ENCODE data around the gene ZNF616. TPM values are rescaled to one million over a fixed set of nuclear protein-coding genes. Genes with fewer than 3 reads are reported as not detected.

The ZNF616 gene
- total RNA-seq: 10 to 100 TPM in 1 of 2 donors, 1 to 10 TPM in 1; 5.4 to 11.6 TPM

DNA sequence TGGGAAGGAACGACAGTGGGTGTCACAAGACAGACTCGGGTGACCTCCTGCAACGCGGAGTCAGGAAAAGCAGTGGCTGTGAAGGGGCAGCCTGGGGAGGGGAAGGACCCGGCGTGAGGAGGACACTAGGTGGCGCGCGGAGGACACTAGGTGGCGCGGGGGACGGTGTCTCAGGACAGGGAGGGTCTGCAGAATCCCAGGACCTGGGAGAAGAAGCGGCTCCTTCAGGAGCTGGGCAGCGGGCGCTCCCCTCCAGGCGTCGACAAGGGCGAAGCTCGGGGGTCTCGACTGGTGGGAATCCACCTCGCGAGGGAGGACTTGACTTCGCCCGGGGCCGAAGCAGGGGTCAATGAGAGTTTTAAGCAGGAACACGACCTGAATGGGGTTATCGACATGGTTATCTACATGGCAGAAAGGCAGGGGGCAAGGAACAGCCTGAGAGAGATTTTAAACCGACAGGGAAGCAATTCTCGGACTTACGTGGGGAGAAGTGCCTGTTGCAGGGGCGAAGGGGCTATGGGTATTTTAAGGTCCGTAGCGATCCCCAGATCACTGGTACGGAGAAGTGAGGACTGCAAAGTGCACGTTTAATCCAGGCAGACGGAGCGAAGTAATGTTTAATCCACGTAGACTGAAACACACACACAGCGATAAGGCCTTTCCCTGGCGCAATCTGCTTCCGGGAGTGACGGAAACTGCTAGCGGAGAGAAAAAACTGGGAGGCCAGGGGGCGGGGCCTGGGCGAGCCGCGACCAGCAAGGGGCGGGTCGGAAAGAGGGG is at the start of gene ZNF616:
TSS of gene ZNF616 (minus strand) at position 687 of the 780 bp plus-strand sequence. CDS start 9,426 bp downstream, outside the sequence.
- Mint-ChIP-seq H3K27me3 (no peaks in the 10 kb centered on the region), H3K4me3 (peak within 1 kb of the TSS; percentile 99), H3K4me1 (peaks cover 21% of the 10 kb centered on the region), H3K9me3 (peaks cover 5% of the 10 kb centered on the region), H3K36me3 (ENCODE audit: low read depth) (peaks cover 21% of the 10 kb centered on the region), H3K27ac (peak within 1 kb of the TSS; percentile 94)
- ATAC-seq (replicated peaks): peak; percentile 87

DNA sequence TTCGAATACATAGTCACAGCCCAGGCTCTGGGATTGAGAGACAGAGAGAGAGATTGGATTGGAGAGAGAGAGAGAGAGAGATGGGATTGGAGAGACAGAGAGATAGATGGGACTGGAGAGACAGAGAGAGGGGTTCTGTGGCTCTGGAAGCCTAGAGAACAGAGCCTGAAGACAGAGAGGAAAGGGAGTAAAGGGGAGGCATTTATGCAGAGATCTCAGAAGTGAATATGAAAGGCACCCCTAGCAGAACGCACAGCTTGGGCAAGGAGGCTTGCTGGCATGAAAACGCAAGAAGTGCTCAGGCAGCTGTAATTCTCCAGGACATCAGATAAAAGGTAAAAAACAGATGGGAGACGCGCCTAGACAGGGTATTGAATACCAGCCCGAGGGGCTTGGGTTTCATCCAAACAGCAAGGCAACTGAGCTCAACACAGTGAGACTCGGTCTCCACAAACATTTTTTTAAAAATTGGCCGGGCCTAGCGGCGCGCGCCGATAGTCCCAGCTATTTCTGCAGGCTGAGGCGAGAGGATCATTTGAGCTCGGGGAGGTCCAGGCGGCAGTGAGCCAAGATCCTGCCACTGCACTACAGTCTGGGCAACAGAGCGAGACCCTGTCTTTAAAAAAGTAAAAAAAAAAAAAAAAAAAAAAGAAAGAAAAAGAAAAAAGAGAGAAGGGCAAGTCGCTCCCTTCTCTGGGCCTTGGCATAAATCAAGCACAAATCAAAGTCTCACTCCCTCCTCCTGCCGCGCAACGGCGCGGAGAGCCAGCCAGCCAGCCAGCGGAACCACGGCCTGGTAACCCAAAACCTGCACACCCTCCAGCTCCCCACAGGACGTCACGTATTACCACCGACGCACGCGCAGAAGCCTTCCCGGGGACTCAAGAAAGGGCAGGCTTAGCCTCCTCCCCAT is 49.3 kb upstream of the ZNF616 start:
- Mint-ChIP-seq H3K36me3 (ENCODE audit: low read depth) (peaks cover 45% of the 10 kb centered on the region), H3K27me3 (no peaks in the 10 kb centered on the region), H3K27ac (peak overlapping the region; percentile 98), H3K4me3 (peak overlapping the region; percentile 99), H3K4me1 (peaks cover 23% of the 10 kb centered on the region), H3K9me3 (no peaks in the 10 kb centered on the region)
- ATAC-seq (replicated peaks): peak; percentile 3

DNA sequence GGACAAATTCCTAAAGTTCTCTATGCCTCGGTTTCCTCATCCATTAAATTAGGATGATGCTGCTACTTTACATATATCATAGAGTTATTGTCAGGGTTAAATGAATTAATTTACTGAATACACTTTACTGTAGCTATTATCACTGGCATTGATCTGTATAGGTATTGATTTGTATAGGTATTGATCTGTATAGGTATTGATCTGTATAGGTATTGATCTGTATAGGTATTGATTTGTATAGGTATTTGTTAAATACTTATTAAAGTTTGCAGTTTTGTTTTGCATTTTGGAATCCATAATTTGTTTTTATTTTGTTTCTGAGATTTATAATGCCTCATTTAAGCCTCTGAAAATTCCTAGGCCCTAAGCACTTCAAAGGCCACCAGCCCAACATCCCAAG is 47.7 kb upstream of the ZNF616 start:
- Mint-ChIP-seq H3K4me3 (no peak overlapping the region), H3K27me3 (no peaks in the 10 kb centered on the region), H3K36me3 (ENCODE audit: low read depth) (peaks cover 29% of the 10 kb centered on the region), H3K4me1 (peaks cover 15% of the 10 kb centered on the region), H3K9me3 (no peaks in the 10 kb centered on the region), H3K27ac (peak overlapping the region; percentile 98)
- no peak for ATAC-seq (replicated peaks)

DNA sequence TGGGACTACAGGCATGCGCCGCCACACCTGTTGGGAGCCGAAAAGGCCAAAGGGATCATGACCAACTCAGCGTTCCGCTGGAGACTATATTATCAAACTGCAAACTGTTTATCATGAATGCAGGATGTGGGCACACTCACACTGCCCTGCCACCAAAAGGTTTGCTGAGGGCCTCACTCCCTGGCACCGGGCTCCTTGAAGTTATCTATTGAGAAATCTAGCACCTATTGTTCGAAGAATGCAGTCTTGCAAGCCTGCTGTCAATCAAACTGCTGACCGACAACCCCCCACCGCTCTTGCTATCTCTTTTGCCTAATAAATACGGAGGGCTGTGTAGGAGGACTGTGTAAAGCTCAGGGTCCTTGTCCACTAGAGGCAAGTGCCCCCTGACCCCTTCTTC is 36.8 kb upstream of the ZNF616 start:
- Mint-ChIP-seq H3K4me1 (no peaks in the 10 kb centered on the region), H3K9me3 (no peaks in the 10 kb centered on the region), H3K27me3 (no peaks in the 10 kb centered on the region), H3K27ac (no peak overlapping the region), H3K36me3 (ENCODE audit: low read depth) (no peaks in the 10 kb centered on the region), H3K4me3 (no peak overlapping the region)
- ATAC-seq (replicated peaks): no peak

DNA sequence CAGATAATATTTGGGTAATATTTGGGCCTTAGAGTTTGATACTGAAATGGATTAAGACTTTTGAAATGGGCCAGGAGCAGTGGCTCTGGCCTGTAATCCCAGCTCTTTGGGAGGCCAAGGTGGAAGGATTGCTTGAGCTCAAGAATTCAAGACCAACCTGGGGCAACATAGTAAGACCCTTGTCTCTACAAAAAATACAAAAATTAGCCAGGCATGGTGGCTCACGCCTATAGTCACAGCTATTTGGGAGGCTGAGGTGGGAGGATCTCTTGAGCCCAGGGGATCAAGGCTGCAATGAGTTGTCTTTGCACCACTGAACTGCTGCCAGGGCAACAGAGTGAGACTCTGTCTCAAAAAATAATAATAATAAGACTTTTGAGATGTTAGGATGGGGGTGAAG is 32.6 kb upstream of the ZNF616 start:
- H3K27ac Mint-ChIP-seq: no peak overlapping the region
- peaks cover 14% of the 10 kb centered on the region for H3K4me1 Mint-ChIP-seq
- no peak for ATAC-seq (replicated peaks)
- H3K9me3 Mint-ChIP-seq: no peaks in the 10 kb centered on the region
- peak overlapping the region; percentile 100 for H3K4me3 Mint-ChIP-seq
- peaks cover 42% of the 10 kb centered on the region for H3K36me3 Mint-ChIP-seq (ENCODE audit: low read depth)
- H3K27me3 Mint-ChIP-seq: no peaks in the 10 kb centered on the region

DNA sequence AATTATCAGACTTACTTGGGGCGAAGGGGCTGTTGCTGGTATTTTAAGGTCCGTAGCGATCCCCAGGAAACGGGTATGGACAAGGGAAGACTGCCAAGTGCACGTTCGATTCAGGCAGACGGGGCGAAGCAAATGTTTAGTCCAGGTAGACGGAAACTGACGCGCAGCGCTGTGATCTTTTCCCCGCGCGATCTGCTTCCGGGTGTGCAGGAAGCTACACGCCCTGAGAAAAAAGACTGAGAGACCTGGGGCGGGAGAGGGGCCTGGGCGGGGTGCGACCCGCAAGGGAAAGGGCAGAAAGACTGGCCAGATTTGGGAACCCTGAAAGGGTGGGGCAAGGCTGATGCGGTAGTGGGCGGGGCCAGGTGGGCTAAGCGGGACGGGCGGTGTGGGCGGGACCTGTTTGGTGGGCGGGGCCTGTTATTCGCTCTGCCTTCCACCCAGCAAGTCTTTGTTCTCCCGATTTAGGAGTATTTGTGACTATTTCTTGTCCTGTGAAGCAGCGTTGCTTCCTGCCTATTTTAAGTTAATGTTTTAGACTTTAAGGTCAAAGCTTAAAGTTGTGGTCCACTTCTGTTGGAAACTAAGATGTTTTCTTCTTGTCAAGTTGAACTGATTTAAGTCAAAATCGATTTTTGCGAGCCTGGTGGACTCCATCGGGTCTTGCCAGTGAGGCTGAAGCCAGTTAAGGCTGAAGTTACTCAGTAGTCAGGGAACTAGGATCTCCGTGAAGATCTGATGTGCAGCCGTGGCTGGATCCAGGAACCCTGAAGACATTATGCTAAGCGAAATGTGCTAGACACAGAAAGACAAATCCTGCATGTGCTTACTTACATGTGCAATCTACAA is 31.8 kb upstream of the ZNF616 start, which contains the start of gene ZNF836:
TSS of gene ZNF836 (minus strand) at position 301 of the 849 bp plus-strand sequence. CDS start 3,549 bp downstream, outside the sequence.
- peaks cover 50% of the 10 kb centered on the region for H3K36me3 Mint-ChIP-seq (ENCODE audit: low read depth)
- H3K27me3 Mint-ChIP-seq: no peaks in the 10 kb centered on the region
- H3K27ac Mint-ChIP-seq: peak within 1 kb of the TSS; percentile 90
- H3K9me3 Mint-ChIP-seq: no peaks in the 10 kb centered on the region
- H3K4me1 Mint-ChIP-seq: peaks cover 14% of the 10 kb centered on the region
- peak within 1 kb of the TSS; percentile 100 for H3K4me3 Mint-ChIP-seq
- ATAC-seq (replicated peaks): peak; percentile 96

DNA sequence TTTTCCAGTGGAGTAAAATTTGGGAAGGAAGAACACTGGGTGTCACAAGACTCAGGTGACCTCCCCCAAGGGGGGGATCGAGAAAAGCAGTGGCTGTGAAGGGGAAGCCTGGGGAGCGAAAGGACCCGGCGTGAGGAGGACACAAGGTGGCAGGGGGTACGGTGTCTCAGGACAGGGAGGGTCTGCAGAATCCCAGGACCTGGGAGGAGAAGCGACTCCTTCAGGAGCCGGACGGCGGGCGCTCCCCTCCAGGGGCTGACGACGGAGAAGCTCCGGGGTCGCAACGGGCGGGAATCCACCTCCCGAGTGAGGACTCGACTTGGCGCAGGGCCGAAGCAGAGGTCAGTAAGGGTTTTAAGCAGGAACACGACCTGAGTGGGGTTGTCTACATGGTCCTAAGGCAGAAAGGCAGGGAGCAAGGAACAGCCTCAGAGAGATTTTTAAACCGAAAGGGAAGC is 31.2 kb upstream of the ZNF616 start:
- peaks cover 54% of the 10 kb centered on the region for H3K36me3 Mint-ChIP-seq (ENCODE audit: low read depth)
- ATAC-seq (replicated peaks): peak; percentile 26
- H3K4me1 Mint-ChIP-seq: peaks cover 14% of the 10 kb centered on the region
- H3K27ac Mint-ChIP-seq: peak overlapping the region; percentile 90
- no peaks in the 10 kb centered on the region for H3K9me3 Mint-ChIP-seq
- H3K27me3 Mint-ChIP-seq: no peaks in the 10 kb centered on the region
- H3K4me3 Mint-ChIP-seq: peak overlapping the region; percentile 100

DNA sequence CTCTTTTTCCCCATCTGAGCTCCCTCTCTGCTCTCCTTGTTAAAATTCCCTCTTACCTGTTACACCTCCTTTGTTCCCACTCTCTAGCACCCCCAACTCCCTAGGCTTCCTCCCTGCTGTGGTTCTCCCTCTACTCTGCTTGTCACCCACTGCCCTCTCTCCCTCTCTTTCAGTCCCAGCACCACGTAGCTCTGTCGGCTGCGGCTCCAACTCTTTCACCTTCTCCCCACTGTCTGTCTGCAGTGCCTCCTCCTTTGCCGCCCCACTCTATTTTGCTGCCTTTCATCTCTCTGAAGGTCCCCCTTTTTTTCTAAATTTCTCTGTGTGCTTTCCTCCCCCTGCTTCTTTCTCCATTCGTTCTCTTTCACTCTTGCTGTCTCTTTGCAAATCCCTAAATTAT is 30.6 kb upstream of the ZNF616 start:
- Mint-ChIP-seq H3K27ac (peak overlapping the region; percentile 90), H3K4me3 (peak overlapping the region; percentile 100), H3K4me1 (peaks cover 14% of the 10 kb centered on the region), H3K9me3 (no peaks in the 10 kb centered on the region), H3K36me3 (ENCODE audit: low read depth) (peaks cover 60% of the 10 kb centered on the region), H3K27me3 (no peaks in the 10 kb centered on the region)
- no peak for ATAC-seq (replicated peaks)

DNA sequence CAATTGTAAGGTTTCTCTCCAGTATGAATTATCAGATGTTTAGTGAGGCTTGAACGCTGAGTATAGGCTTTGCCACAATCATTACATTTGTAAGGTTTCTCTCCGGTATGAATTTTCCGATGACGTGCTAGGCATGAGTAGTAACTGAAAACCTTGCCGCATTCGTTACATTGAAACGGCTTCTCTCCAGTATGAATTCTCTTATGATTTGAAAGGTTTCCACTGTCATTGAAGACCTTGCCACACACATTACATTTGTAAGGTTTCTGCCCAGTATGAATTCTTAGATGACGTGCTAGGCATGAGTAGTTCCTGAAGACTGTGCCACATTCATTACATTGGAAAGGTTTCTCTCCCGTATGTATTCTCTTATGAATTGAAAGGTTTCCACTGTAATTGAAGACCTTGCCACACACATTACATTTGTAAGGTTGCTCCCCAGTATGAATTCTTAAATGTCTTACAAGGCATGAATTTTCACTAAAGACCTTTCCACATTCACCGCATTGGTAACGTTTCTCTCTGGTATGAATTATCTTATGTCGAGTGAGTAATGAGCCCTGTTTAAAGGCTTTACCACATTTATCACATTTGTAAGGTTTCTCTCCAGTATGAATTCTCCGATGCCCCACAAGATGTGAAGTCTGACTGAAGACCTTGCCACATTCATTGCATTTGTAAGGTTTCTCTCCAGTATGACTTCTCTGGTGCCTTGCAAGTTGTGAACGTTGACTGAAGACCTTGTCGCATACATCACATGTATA is 16.0 kb upstream of the ZNF616 start:
- H3K9me3 Mint-ChIP-seq: peaks cover 50% of the 10 kb centered on the region
- no peak overlapping the region for H3K27ac Mint-ChIP-seq
- H3K36me3 Mint-ChIP-seq (ENCODE audit: low read depth): peaks cover 73% of the 10 kb centered on the region
- H3K4me1 Mint-ChIP-seq: peaks cover 5% of the 10 kb centered on the region
- no peak overlapping the region for H3K4me3 Mint-ChIP-seq
- ATAC-seq (replicated peaks): no peak
- H3K27me3 Mint-ChIP-seq: no peaks in the 10 kb centered on the region

DNA sequence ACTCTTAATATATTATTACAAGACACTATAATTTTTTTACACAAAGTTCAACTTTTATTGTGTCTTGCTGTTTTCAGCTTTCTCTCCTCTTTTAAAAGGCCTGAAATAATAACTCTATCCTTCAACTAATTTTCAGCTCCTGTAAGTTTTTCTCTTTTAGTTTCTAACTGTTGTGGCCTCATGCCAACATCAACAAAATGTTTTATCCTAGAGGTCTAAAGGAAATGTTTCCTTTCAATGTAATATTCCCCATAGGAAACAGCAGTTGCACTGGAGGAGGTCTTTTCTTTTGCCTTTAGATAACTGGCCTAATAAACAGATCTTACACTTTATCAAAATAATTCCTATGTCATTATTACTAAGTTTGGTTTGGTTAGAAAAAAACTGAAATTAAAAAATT is 8.5 kb upstream of the ZNF616 start:
- no peak overlapping the region for H3K4me3 Mint-ChIP-seq
- no peak for ATAC-seq (replicated peaks)
- H3K9me3 Mint-ChIP-seq: peaks cover 10% of the 10 kb centered on the region
- H3K36me3 Mint-ChIP-seq (ENCODE audit: low read depth): no peaks in the 10 kb centered on the region
- no peaks in the 10 kb centered on the region for H3K27me3 Mint-ChIP-seq
- no peak overlapping the region for H3K27ac Mint-ChIP-seq
- H3K4me1 Mint-ChIP-seq: no peaks in the 10 kb centered on the region

DNA sequence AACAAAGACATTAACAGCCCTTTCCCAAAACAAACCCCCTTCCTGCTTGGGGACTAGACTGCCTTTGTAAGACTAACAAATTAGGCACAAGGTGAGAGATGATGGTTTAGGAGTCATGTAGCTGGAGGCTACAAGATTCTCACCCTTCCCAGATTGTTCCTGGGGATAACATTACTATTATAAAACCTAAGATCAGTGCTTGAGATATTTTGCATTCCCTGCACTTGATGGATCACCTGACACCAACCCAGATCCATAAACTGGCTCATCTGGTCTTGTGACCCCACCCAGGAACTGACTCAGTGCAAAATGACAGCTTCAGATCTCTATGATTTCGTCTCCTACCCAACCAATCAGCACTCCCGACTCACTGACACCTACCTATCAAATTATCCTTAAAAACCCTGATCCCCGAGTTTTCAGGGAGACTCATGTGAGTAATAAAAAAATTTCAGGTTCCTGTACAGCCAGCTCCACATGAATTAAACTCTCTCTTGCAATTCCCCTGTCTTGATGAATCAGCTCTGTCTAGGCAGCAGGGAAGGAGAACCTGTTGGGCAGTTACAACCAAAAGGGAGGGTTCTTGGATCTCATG is 2.4 kb upstream of the ZNF616 start:
- no peak overlapping the region for H3K4me3 Mint-ChIP-seq
- no peak for ATAC-seq (replicated peaks)
- H3K4me1 Mint-ChIP-seq: peaks cover 14% of the 10 kb centered on the region
- H3K27me3 Mint-ChIP-seq: no peaks in the 10 kb centered on the region
- no peak overlapping the region for H3K27ac Mint-ChIP-seq
- H3K9me3 Mint-ChIP-seq: peaks cover 5% of the 10 kb centered on the region
- H3K36me3 Mint-ChIP-seq (ENCODE audit: low read depth): peaks cover 11% of the 10 kb centered on the region

DNA sequence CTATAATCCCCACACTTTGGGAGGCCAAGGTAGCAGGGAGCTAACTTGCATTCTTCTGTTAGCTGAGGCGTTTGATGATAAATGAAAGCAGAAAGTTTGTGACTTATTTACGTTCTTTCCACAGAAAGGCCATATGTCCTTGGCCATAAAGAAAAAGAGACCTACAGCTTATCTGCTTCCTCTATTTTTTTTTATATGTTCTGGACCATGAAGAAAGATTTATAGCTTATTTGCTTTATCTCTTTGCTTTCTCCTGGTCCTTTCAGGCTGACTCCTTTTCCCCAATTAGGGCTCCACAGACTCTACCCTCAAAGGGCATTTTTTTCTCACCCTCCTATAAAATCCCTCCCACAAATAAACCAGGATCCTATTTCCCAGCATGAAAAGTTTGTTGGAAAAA is 1.5 kb upstream of the ZNF616 start:
- ATAC-seq (replicated peaks): no peak
- Mint-ChIP-seq H3K27me3 (no peaks in the 10 kb centered on the region), H3K4me3 (no peak overlapping the region), H3K4me1 (peaks cover 14% of the 10 kb centered on the region), H3K9me3 (peaks cover 5% of the 10 kb centered on the region), H3K27ac (no peak overlapping the region), H3K36me3 (ENCODE audit: low read depth) (peaks cover 11% of the 10 kb centered on the region)

All from activated T-helper 17 cell treated with anti-CD3 and anti-CD28 coated beads, Interleukin-2, amount 50 U/mL, for 72 hours (primary cell).